ENCODE results near the gene CUX1. TPM values are rescaled to one million over a fixed set of nuclear protein-coding genes. Genes with fewer than 3 reads are reported as not detected.

The CUX1 gene
- total and polyA plus RNA-seq, 4 donors = 40.5 to 138 (median 69.1) TPM

DNA sequence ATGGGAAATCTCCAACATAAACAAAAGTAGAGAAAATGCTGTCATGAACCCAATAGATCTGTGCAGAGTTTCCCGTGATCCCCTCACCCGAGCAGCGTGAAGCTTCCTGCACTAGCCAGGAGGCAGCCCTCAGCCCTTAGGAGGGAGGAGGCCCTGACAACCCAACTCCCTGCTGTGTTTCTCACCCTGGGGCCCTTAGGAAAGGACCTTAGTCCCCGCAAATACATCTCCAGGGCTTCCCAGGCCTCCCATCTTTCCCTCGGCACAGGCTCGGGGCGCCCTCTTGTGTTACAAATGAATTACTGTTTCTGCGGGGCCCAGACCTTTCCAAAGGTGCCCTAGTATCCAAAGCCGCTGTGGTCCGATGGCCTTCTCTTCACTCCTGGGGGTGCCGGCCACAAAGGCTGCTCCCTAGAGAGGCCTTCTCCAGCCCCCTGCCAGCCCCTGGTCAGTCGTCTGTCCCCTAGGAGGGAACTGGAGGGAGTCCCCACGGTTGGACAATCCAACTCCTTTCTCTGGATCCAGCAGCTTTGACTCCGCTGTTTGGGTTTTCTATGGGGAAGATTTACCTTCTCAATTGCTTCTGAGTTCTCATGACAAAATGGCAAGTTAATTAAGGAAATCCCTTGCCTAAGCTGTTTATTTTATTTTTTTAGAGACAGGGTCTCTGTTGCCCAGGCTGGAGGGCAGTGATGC, 419.3 kb downstream of the CUX1 start:
- Histone ChIP-seq H3K4me3 (no peak overlapping the region), H3K9ac (ENCODE audit: insufficient read depth in 1 of 2, low read length in 2 of 2) (no peak overlapping the region), H3K4me1 (ENCODE audit: control insufficient read depth in 5 of 5, insufficient read depth in 5 of 5, low read length in 5 of 5) (no peaks in the 10 kb centered on the region), H3K27ac (ENCODE audit: low read depth in 1 of 2, low read length in 1 of 2) (no peak overlapping the region), H3K27me3 (ENCODE audit: control insufficient read depth in 3 of 3, insufficient read depth in 3 of 3, low read length in 2 of 3) (no peaks in the 10 kb centered on the region), H3K9me3 (ENCODE audit: control insufficient read depth in 4 of 4, insufficient read depth in 3 of 4, low read length in 3 of 4) (no peaks in the 10 kb centered on the region), H3K36me3 (ENCODE audit: control insufficient read depth in 4 of 4, insufficient read depth in 4 of 4, low read length in 4 of 4) (peaks cover 0 to 37% (median 9%) of the 10 kb centered on the region in 4 donors)
- ATAC-seq (ENCODE audit: insufficient read depth, low FRiP score) (peak; percentile 63), DNase-seq (peak; percentile 61 to 76 (median 70))
- WGBS, 2 donors = 56 to 60% methylated on average over 14 of the region's 14 CpGs
- TF ChIP-seq, protein P1, sequence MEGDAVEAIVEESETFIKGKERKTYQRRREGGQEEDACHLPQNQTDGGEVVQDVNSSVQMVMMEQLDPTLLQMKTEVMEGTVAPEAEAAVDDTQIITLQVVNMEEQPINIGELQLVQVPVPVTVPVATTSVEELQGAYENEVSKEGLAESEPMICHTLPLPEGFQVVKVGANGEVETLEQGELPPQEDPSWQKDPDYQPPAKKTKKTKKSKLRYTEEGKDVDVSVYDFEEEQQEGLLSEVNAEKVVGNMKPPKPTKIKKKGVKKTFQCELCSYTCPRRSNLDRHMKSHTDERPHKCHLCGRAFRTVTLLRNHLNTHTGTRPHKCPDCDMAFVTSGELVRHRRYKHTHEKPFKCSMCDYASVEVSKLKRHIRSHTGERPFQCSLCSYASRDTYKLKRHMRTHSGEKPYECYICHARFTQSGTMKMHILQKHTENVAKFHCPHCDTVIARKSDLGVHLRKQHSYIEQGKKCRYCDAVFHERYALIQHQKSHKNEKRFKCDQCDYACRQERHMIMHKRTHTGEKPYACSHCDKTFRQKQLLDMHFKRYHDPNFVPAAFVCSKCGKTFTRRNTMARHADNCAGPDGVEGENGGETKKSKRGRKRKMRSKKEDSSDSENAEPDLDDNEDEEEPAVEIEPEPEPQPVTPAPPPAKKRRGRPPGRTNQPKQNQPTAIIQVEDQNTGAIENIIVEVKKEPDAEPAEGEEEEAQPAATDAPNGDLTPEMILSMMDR (IDR thresholded peaks at IDR 0.05; ENCODE audit: control extremely low read depth, extremely low read depth) = peak; percentile 21

DNA sequence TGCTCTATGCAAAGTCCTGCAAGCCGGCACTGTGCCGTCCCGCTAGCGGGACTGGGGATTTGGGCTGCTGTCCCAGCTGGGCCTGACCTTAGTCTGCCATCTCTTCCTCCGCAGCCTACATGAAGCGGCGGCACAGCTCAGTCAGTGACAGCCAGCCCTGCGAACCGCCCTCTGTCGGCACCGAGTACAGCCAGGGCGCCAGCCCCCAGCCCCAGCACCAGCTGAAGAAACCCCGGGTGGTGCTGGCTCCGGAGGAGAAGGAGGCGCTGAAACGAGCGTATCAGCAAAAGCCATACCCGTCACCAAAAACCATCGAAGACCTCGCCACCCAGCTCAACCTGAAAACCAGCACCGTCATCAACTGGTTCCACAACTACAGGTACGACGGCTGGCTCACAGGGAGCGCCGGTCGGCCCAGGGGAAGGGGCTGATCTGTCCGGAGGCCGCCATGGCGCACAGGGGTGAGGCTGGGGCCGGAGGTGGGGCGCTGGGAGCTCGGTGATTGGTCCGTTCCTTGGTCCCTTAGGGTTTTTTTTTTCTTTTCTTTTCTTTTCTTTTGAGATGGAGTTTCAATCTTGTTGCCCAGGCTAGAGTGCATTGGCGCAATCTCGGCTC, 421.9 kb downstream of the CUX1 start:
- DNase-seq = no peak
- TF ChIP-seq, protein P1 (IDR thresholded peaks at IDR 0.05; ENCODE audit: control extremely low read depth, extremely low read depth) = no peak
- Histone ChIP-seq H3K9me3 (ENCODE audit: control insufficient read depth in 4 of 4, insufficient read depth in 3 of 4, low read length in 3 of 4) (no peaks in the 10 kb centered on the region), H3K4me3 (no peak overlapping the region), H3K27me3 (ENCODE audit: control insufficient read depth in 3 of 3, insufficient read depth in 3 of 3, low read length in 2 of 3) (no peaks in the 10 kb centered on the region), H3K36me3 (ENCODE audit: control insufficient read depth in 4 of 4, insufficient read depth in 4 of 4, low read length in 4 of 4) (peaks cover 3 to 25% (median 16%) of the 10 kb centered on the region in 4 donors), H3K9ac (ENCODE audit: insufficient read depth in 1 of 2, low read length in 2 of 2) (no peak overlapping the region), H3K27ac (ENCODE audit: low read depth in 1 of 2, low read length in 1 of 2) (no peak overlapping the region), H3K4me1 (ENCODE audit: control insufficient read depth in 5 of 5, insufficient read depth in 5 of 5, low read length in 5 of 5) (no peaks in the 10 kb centered on the region)
- no peak for ATAC-seq (ENCODE audit: insufficient read depth, low FRiP score)
- whole genome bisulfite sequencing, 2 donors = 96 to 98% methylated on average over 35 of the region's 35 CpGs

DNA sequence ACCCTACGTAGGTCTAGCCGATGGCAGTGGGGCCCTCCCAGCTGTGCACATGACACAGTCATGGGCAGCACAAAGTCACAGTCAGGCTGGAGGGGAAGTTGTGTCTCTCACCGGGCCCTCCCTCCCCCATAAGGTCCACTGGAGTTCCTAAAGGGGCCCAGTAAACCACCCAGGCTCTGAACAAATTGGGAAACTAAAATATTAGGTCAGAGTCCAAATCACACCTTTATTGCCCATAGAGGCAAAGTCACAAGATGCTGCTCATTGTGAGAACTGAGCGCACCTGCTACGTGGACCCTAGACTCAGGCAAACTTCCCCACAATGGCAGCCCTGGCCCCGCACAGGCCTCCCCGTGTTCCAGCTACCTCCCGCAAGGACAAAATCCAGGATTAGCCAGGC, 424.0 kb downstream of the CUX1 start:
- Histone ChIP-seq H3K36me3 (ENCODE audit: control insufficient read depth in 4 of 4, insufficient read depth in 4 of 4, low read length in 4 of 4) (peaks cover 3 to 17% (median 13%) of the 10 kb centered on the region in 4 donors), H3K27me3 (ENCODE audit: control insufficient read depth in 3 of 3, insufficient read depth in 3 of 3, low read length in 2 of 3) (no peaks in the 10 kb centered on the region), H3K27ac (ENCODE audit: low read depth in 1 of 2, low read length in 1 of 2) (no peak overlapping the region), H3K4me3 (no peak overlapping the region), H3K4me1 (ENCODE audit: control insufficient read depth in 5 of 5, insufficient read depth in 5 of 5, low read length in 5 of 5) (no peaks in the 10 kb centered on the region), H3K9me3 (ENCODE audit: control insufficient read depth in 4 of 4, insufficient read depth in 3 of 4, low read length in 3 of 4) (no peaks in the 10 kb centered on the region), H3K9ac (ENCODE audit: insufficient read depth in 1 of 2, low read length in 2 of 2) (no peak overlapping the region)
- DNase-seq (no peak), ATAC-seq (ENCODE audit: insufficient read depth, low FRiP score) (no peak)
- WGBS, 2 donors = 91 to 92% methylated on average over 8 of the region's 8 CpGs
- TF ChIP-seq, protein P1 (IDR thresholded peaks at IDR 0.05; ENCODE audit: control extremely low read depth, extremely low read depth) = no peak
